Uterus (tissue), 2 donors: ENCODE measurements around the gene PTRH2.

Experiments used
- POLR2A ChIP-seq, 2 donors: fragments of 450-650 bp; IDR thresholded peaks; one replicate each; pipeline ENCODE4 v1.6.1; 2016; ENCODE audit warnings: antibody characterized with exemption in 2 of 2, mild to moderate bottlenecking in 1 of 2, moderate library complexity in 1 of 2
- TF ChIP-seq, protein P1 (sequence below), 4 experiments: fragments of 200-600 bp in 2 of 4; fragments of 450-650 bp in 2 of 4; sonication (generic) in 2 of 4; IDR thresholded peaks; one replicate each; pipeline ENCODE4 v1.5.1; 2016 to 2019; ENCODE audit warnings: antibody characterized with exemption in 4 of 4, mild to moderate bottlenecking in 2 of 4, moderate library complexity in 1 of 4

DNA sequence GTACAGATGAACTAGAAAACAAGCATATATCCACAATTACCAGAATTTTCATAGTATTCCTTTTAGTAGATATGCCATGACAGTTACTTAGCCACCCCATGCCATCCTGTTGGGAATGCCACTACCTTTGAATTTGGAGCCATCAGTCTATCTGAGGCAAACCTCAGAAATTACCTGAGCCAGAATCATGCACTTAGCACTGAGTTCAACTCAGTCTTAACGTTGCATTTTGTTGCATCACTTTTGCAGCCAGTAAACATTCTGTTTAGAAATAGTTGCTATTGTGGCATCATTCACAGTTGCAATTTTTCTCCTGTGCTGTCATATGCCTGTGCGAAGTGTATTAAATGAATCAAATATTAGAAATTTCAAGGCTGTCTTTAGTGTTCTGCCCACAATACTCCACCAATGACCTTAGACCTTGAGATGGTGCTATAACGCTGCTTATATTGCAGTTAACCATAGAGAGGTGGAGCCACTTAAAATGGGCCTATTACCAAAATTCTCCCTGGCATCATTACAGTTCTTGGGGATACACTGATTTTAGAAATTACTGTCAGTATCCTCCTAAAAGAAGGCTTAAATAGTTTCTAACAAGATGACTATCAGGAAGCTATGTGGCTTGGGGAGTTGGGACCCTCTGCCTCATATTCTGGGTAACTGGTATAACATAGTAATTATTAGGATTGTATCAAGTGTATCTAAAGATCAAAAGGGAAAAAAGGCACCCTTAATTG lies 11.1 kb downstream of the PTRH2 start:
- TF ChIP-seq, protein P1, sequence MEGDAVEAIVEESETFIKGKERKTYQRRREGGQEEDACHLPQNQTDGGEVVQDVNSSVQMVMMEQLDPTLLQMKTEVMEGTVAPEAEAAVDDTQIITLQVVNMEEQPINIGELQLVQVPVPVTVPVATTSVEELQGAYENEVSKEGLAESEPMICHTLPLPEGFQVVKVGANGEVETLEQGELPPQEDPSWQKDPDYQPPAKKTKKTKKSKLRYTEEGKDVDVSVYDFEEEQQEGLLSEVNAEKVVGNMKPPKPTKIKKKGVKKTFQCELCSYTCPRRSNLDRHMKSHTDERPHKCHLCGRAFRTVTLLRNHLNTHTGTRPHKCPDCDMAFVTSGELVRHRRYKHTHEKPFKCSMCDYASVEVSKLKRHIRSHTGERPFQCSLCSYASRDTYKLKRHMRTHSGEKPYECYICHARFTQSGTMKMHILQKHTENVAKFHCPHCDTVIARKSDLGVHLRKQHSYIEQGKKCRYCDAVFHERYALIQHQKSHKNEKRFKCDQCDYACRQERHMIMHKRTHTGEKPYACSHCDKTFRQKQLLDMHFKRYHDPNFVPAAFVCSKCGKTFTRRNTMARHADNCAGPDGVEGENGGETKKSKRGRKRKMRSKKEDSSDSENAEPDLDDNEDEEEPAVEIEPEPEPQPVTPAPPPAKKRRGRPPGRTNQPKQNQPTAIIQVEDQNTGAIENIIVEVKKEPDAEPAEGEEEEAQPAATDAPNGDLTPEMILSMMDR (IDR thresholded peaks at IDR 0.05) = no peak
- no peak for TF ChIP-seq POLR2A (IDR thresholded peaks at IDR 0.05)
